A549 (cell line): ENCODE data around the gene SLC24A3. TPM values are rescaled to one million over a fixed set of nuclear protein-coding genes. Genes with fewer than 3 reads are reported as not detected.

Experiments
- ATAC-seq, 2 experiments: fragments of 200-7000 bp in 1 of 2; fragments of >200 bp in 1 of 2; cut with Nextera tagmentation in 1 of 2; cut with Tn5 transposase in 1 of 2; 3 replicates each; pipeline versions ENCODE4 v1.8.0 to v1.9.1; 2018 to 2020; ENCODE audit warnings: mild to moderate bottlenecking in 1 of 2, moderate library complexity in 1 of 2
- CTCF ChIA-PET: fragments of 300-600 bp; sonication (Branson Sonifier 250); formaldehyde crosslinking; extraction: SDS; loops from one replicate; lab custom pipeline; 2021; ENCODE audit warnings: antibody characterized with exemption, inconsistent platforms; lab: Yijun Ruan, JAX
- POLR2A ChIA-PET: fragments of 350-600 bp; formaldehyde crosslinking; extraction: SDS; loops from one replicate; lab custom pipeline; 2021; ENCODE audit warnings: antibody characterized with exemption, inconsistent platforms; lab: Yijun Ruan, JAX
- DNase-seq, 2 experiments: peaks; one replicate each; pipeline versions ENCODE4 v3.0.0 to v3.0.0-alpha.2; 2011 to 2016; ENCODE audit warnings: low read depth in 1 of 2, low spot score in 1 of 2
- FAIRE-seq: peaks from 2 replicates; lab custom pipeline; 2011; peaks lifted over from hg19 to GRCh38; lab: Jason Lieb, UNC
- H3K27ac ChIP-seq, 2 experiments: fragments of >200 bp; sonication (Bioruptor Twin); formaldehyde crosslinking; 3 replicates each; pipeline ENCODE4 v1.5.1; 2016 to 2017
- H3K4me1 ChIP-seq: fragments of >200 bp; sonication (Bioruptor Twin); formaldehyde crosslinking; 3 replicates; pipeline ENCODE4 v1.6.1; 2016
- H3K4me2 ChIP-seq: fragments of >200 bp; sonication (Bioruptor Twin); formaldehyde crosslinking; 3 replicates; pipeline ENCODE4 v1.6.1; 2016
- H3K4me3 ChIP-seq: fragments of >200 bp; sonication (Bioruptor Twin); formaldehyde crosslinking; 3 replicates; pipeline ENCODE4 v1.5.1; 2016
- H3K9me3 ChIP-seq: fragments of >200 bp; sonication (Bioruptor Twin); formaldehyde crosslinking; 3 replicates; pipeline ENCODE4 v1.6.1; 2016
- BHLHE40 ChIP-seq: IDR thresholded peaks from 2 replicates; pipeline ENCODE4 v1.6.1; 2012; ENCODE audit warnings: low read depth, low read length, inconsistent platforms
- CHD4 ChIP-seq: fragments of 200-600 bp; sonication (generic); IDR thresholded peaks from 2 replicates; pipeline ENCODE4 v1.6.1; 2016; ENCODE audit warnings: antibody characterized with exemption, mild to moderate bottlenecking, borderline replicate concordance
- EHMT2 ChIP-seq: fragments of 200-600 bp; sonication (generic); IDR thresholded peaks from 2 replicates; pipeline ENCODE4 v1.6.1; 2016; ENCODE audit warnings: antibody characterized with exemption, low read depth, mild to moderate bottlenecking, moderate library complexity
- FOSB ChIP-seq: fragments of 250-450 bp; sonication (Bioruptor Pico); IDR thresholded peaks from 2 replicates; pipeline ENCODE4 v1.5.0; 2020; ENCODE audit warnings: mild to moderate bottlenecking, moderate library complexity
- FOXS1 ChIP-seq: fragments of 250-450 bp; sonication (Bioruptor Pico); IDR thresholded peaks from 2 replicates; pipeline ENCODE4 v1.5.0; 2020; ENCODE audit warnings: mild to moderate bottlenecking, moderate library complexity
- GATA3 ChIP-seq: IDR thresholded peaks from 2 replicates; pipeline ENCODE4 v1.6.1; 2012; ENCODE audit warnings: borderline replicate concordance
- HDAC2 ChIP-seq: fragments of 200-600 bp; sonication (generic); IDR thresholded peaks from 2 replicates; pipeline ENCODE4 v1.6.1; 2016
- HEYL ChIP-seq: fragments of 250-450 bp; sonication (Bioruptor Pico); IDR thresholded peaks from 2 replicates; pipeline ENCODE4 v1.8.0; 2021; ENCODE audit warnings: mild to moderate bottlenecking, moderate library complexity
- KDM1A ChIP-seq: fragments of 200-600 bp; sonication (generic); IDR thresholded peaks from 2 replicates; pipeline ENCODE4 v1.6.1; 2016; ENCODE audit warnings: low read depth, mild to moderate bottlenecking
- MYC ChIP-seq: IDR thresholded peaks from 2 replicates; pipeline ENCODE4 v1.6.1; 2012; ENCODE audit warnings: mild to moderate bottlenecking, inconsistent platforms, low read length, improper control_type of control experiment, borderline replicate concordance
- NPAS2 ChIP-seq: fragments of 250-450 bp; sonication (Bioruptor Pico); IDR thresholded peaks from 2 replicates; pipeline ENCODE4 v1.8.0; 2022; ENCODE audit warnings: mild to moderate bottlenecking, moderate library complexity, borderline replicate concordance
- PBX3 ChIP-seq: IDR thresholded peaks from 2 replicates; pipeline ENCODE4 v1.6.1; 2012
- PHF8 ChIP-seq: fragments of 200-600 bp; sonication (generic); IDR thresholded peaks from 2 replicates; pipeline ENCODE4 v1.6.1; 2016; ENCODE audit warnings: low read depth, mild to moderate bottlenecking, antibody characterized with exemption, moderate library complexity, borderline replicate concordance
- POLR2AphosphoS2 ChIP-seq: conservative IDR thresholded peaks from 2 replicates; pipeline ENCODE4 v1.6.1; 2012; ENCODE audit warnings: low read length, improper control_type of control experiment, inconsistent platforms
- REST ChIP-seq: fragments of 200-600 bp; sonication (generic); IDR thresholded peaks from 2 replicates; pipeline ENCODE4 v1.6.1; 2016; ENCODE audit warnings: antibody characterized with exemption, mild to moderate bottlenecking, moderate library complexity
- SREBF2 ChIP-seq: fragments of 450-650 bp; IDR thresholded peaks from 2 replicates; pipeline ENCODE4 v1.6.1; 2014; ENCODE audit warnings: mild to moderate bottlenecking, moderate library complexity
- TFCP2L1 ChIP-seq: fragments of 250-450 bp; sonication (Bioruptor Pico); IDR thresholded peaks from 2 replicates; pipeline ENCODE4 v1.5.0; 2021; ENCODE audit warnings: mild to moderate bottlenecking
- USF2 ChIP-seq: fragments of 450-650 bp; IDR thresholded peaks from 2 replicates; pipeline ENCODE4 v1.6.1; 2014; ENCODE audit warnings: antibody characterized with exemption
- WGBS: methylation state at CpG from one replicate; pipeline ENCODE4 v1.1.6; 2017; ENCODE audit errors: missing lambda C conversion rate; 5-methylcytosine and 5-hydroxymethylcytosine counted together
- polyA plus RNA-seq, 4 experiments: library from polyadenylated mRNA; depleted of rRNA in 3 of 4; stranded (reverse); fragments of >200 nt; fragmentation: RNase III in 1 of 4; extraction: RNeasy Plus Mini Kit Qiagen cat#74134 plus additional on column Dnase treatment in 1 of 4; gene quantifications; 2 replicates in 3 of 4; 3 replicates in 1 of 4; pipeline ENCODE4 v1.2.3, GENCODE V29; 2011 to 2017

The SLC24A3 gene
- polyA plus RNA-seq, 2 of the 4 experiments (the other 2 are of a cell fraction) = 0.08 TPM; not detected in 1

- WGBS = 38% methylated on average over 10 of the region's 10 CpGs
- Histone ChIP-seq H3K27ac (no peak overlapping the region), H3K4me2 (no peak overlapping the region), H3K4me1 (no peaks in the 10 kb centered on the region), H3K9me3 (no peaks in the 10 kb centered on the region), H3K4me3 (no peak overlapping the region)
- no peak for FAIRE-seq
- ATAC-seq = no peak
- POLR2A ChIA-PET = no interaction called here
- CTCF ChIA-PET = no interaction called here
- TF ChIP-seq MYC (no peak), PHF8 (no peak), USF2 (no peak), FOXS1 (CRISPR knock-in tag) (no peak), PBX3 (no peak), HEYL (no peak), NPAS2 (CRISPR knock-in tag) (no peak), REST (no peak), TFCP2L1 (CRISPR knock-in tag) (no peak), BHLHE40 (no peak)
- no peak for DNase-seq
Observed at GRCh38 chr20:19381947-19382346, 169.5 kb downstream of the SLC24A3 start.

GRCh38 chr20:19382386-19383340, 170.2 kb downstream of the SLC24A3 start:
- ChIA-PET POLR2A (no interaction called here), CTCF (interaction anchor here (0.7 to 1.1 kb wide), 3 partner anchors 10 to 593 kb away, joined by 3 to 4 read pairs (median 3); no protein-coding TSS in a partner anchor)
- ATAC-seq (no peak), DNase-seq (no peak), FAIRE-seq (peak; percentile 7)
- no peak overlapping the region for H3K4me3 ChIP-seq
- H3K9me3 ChIP-seq = no peaks in the 10 kb centered on the region
- no peak overlapping the region for H3K4me2 ChIP-seq
- no peak overlapping the region for H3K27ac ChIP-seq
- TF ChIP-seq POLR2AphosphoS2 = no peak
- TF ChIP-seq EHMT2 = no peak
- no peak for TF ChIP-seq PHF8
- TF ChIP-seq KDM1A = no peak
- TF ChIP-seq GATA3 = no peak
- TF ChIP-seq FOSB (CRISPR knock-in tag) = no peak
- TF ChIP-seq PBX3 = no peak
- TF ChIP-seq FOXS1 (CRISPR knock-in tag) = no peak
- no peak for TF ChIP-seq HDAC2
- no peak for TF ChIP-seq CHD4
- no peak for TF ChIP-seq SREBF2
- no peak for TF ChIP-seq NPAS2 (CRISPR knock-in tag)
- TF ChIP-seq, all 56 proteins: peak for 0
- H3K4me1 ChIP-seq = no peaks in the 10 kb centered on the region
- WGBS = 43% methylated on average over 9 of the region's 9 CpGs
